ENCODE measurements around the gene MEX3D. TPM values are rescaled to one million over a fixed set of nuclear protein-coding genes. Genes with fewer than 3 reads are reported as not detected.
A peak's percentile ranks its signal among the peaks of the same experiment; 100 is the strongest.

The MEX3D gene
- polyA plus RNA-seq, 5 donors, result 17.1 to 42.8 (median 25.2) TPM

DNA sequence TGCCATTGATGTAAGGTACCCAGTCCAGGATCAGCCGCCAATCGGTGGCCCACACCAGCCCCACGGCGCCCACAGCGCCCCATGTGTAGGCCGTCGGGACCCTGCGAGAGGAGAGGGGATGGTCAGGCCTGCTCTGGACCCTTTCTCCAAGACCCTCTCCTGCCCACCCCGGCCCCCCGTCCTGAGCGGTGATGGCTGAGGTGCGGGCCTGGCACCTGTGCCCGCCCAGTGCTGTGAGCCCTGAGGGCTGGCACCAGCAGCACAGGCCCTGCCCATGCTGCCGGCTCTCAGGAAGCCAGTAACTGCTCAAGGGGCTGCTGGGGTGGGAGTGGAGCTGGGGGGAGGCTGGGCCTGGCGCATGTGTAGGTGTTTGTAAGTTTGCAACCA lies 31.3 kb upstream of the MEX3D start:
- DNase-seq, result no peak

DNA sequence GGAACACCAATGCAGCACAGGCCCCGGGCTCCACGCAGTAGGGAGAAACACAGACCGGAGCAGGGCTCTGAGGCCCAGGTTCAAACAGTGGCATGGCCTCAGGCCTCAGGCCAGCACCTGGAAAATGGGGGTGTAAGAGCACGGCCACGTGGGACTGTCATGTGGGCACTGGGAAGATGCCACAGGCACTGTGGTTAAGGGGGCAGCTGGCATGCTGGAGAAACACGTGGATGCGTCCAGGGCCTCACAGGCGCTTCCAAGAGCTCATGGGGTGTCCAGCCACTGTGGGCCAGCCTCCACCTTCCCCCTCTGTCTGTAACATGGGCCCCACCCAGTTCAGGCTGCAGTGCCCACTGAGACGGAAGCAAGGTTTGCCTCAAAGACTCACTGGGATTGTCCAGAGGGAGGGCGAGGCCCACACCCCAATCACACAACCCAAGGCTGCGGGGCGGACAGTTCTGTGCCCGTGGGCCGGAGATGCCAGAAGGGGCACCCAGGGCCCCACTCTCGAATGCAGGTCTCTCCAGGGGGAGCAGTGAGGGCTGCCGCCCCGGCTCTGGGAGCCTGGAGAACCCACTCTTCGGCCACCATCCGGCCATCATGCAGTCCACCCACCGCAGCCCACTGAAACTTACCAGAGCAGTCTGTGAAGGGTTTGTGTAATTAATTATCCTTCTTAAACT lies 30.8 kb upstream of the MEX3D start:
- no peak for DNase-seq

DNA sequence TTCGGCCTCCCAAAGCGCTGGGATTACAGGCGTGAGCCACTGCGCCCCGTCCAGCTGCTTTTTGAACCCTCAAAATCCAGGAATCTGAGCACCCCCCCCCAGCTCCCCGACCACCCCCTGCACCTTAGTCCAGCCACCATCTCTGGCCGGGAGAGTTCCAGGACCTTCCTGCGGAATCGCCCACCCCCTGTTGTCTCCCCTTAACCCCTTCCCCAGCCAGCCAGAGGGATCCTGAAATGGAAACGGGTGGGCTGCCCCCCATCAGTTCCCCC lies 25.3 kb upstream of the MEX3D start:
- no peak for DNase-seq

DNA sequence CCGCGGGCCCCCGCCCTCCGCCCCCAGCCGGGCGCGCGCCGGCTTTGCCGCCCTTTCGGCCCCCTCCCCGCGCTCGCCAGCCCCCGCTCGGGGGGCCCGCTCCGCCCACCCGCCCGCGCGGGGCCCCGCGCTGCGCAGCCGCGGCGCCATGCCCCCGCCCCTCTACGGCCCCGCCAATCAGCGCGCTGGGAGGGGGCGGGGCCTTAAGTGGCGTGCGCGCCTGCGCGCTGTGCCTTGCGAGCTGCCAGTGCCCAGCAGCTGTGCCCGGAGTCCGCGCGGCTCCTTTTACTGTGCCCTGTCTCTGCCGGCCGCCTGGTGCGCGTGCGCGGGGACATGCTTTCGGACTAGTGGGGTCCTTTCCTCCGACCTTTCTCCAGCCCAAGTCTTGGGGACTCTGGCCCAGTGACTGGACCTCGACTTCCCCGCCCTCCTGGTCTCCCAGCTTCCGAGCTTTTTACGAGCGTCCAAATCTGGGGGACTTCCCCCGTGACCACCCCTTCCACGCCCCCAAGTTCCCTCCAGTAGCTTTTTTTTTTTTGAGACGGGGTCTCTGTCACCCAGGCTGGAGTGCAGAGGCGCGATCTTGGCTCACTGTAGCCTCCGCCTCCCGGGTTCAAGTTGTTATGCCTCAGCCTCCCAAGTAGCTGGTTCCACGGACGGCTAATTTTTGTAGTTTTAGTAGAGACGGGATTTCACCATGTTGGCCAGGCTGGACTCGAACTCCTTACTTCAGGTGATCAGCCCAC lies 24.8 kb upstream of the MEX3D start, which contains the start of gene MBD3:
TSS of gene MBD3 (minus strand) at position 111 of the 746 bp plus-strand sequence. CDS start 234 bp downstream, outside the sequence.
- DNase-seq, result peak; percentile 93 to 94

DNA sequence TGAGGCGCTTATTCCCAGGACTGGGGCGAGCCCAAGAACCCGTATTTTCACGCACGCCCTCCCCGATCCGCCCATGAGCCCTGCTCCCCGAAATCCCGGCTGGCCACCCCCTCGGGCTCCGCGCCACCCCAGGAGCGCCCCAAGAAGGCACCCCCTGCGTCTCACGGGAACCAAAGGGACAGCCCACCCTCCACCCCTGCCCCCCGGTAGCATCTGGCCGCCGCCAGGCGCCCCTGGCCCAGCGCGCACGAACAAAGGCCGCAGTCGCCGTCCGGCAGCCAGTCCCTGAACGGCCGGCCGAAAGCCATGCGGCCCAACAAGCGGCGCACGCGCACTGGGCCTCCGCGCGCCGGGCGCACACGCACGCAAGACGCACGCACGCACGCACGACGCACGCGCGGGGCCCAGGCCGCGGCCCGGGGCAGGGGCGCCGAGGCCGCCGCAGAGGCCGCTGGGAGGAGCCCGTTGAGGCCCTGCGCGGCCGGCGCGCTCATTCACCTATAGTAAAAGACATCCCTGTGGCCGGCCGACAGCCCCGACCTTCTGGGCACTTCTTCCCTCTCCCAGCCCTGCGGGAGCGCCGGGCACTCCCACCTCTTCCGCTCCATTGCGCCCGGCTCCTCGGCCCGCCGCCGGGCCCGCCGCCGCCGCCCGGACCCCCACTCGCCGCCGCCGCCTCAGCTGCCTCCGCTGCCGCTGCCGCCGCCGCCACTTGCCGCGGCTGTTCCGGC lies 24.1 kb upstream of the MEX3D start:
- DNase-seq, result peak; percentile 86 to 88

DNA sequence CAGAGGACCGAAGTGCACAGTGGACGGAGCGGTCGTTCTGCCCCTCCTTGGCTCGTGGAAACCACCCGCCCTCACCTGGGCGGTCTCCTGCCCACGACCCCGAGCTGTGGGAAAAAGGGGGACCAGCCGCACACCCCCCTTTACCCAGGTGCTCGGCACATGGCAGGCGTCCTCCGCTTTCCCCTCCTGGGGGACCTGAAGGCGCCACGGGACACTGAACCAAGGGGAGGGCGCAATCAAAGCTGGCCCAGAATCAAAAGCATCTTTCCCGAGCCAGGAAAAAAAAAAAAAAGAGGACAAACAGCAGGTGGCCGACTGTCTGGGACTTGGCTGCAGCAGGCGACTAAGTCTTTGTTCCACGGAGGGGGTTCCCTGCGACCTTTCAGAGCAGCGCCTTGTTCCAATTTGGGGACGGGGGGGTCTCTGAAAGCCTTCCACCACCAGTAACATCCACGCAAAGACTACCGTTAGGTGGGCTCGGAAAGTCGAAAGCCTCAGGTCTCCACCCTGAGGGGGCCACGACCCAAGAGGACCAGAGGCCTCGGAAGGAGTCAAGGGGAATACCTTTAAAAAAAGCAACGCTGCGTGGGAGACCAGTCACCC lies 23.4 kb upstream of the MEX3D start:
- no peak for DNase-seq

DNA sequence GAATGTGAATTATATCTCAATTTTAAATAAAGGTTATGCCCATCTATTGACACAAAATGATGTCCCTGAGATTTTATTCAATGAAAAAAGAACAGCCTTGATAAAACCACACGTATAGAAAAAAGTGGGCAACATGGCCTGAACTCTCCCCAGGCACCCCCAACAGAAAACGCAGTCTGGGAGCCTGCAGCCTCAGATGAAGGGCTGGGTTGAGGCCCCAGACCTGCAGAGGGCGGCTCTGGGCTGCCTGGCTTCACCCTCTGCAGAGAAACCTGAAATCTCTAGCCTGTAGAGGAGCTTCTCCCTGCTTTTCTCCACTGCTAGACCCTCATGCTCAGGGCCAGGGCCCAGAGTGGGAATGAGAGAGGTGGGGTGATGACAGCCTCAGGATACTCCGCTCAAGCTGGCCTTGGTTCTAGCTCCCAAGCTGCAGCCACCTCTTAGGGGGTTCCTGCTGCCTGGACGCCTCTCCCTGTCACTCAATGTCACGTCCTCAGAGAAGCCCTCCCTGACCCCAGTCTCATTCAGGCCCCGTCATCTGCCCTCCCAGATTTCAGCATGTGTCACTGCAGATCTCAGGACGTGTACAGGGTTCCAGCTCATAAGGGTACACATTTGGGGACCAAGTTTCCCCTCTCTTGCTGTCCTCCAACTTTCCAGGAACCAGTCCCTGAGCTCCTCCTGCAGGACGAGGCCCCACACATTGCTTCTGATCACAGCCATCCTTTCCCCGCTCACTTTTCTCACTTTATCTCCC lies 22.7 kb upstream of the MEX3D start:
- no peak for DNase-seq

DNA sequence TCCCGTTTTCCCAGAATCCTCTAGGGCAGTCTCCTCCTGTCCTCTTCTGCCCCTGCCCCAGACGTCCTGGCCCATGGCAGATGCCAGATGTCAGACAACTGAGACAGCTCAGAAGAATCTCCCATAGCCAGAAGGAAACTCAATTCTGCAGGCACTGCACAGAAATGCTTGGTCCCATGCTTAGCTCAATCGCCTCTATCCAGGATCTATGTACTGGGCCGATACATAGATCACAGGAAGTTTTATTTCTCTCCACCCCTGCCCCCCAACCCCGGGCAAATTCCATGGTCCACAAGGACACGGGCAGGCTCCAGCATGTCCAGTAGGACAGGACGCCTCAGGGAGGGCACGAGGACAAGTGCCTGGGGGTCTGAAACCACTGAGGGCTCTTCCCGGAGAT lies 19.7 kb upstream of the MEX3D start:
- no peak for DNase-seq

DNA sequence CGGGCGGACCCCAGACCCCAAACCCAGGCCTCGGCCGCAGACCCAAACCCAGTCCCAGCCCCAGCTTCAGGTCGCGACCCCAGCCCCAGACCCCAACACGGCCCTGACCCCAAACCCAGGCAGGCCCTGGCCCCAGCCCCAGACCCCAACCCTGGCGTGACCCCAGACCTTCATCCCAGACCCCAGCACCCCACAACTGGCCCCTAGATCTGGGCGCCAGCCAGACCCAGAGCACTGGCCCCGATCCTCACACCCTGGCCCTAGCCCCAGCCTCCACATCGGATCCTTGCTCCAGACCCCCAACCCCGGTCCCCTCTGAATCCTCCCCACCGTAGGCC lies 17.1 kb upstream of the MEX3D start:
- no peak for DNase-seq

DNA sequence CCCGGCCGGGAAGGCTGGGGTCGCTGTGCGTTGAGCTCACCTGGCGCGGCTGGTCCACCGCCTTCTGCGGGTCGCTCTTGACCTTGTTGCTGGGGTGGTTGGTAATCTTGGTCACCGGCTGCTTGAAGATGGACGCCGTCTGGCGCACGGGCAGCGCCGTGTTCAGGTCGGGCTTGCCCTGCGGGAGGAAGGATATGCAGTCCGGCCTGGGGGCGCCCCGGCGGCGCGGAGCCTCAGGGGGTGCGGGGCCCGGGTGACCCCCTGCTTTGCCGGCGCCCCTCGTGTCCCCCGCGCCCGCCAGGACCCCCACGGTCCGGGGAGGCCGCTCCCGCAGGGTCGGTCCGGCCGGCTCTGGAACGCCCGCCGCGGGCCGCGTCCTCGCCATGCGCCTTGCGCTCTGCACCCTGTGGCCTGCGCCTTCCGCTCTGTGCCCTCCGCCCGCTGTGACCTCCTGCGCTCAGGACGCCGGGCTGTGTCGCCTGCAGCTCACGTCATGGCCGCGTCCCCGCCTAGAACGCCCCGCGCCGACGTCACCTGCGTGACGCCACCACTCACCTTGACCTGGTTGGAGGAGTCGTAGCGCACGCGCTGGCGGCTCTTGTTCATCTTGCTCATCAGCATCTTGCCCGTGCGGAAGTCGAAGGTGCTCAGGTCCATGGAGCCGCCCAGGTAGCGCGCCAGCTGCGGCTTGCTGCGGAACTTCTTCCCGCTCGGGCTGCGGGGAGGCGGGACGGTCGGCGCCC lies 16.5 kb upstream of the MEX3D start:
- DNase-seq, result no peak

DNA sequence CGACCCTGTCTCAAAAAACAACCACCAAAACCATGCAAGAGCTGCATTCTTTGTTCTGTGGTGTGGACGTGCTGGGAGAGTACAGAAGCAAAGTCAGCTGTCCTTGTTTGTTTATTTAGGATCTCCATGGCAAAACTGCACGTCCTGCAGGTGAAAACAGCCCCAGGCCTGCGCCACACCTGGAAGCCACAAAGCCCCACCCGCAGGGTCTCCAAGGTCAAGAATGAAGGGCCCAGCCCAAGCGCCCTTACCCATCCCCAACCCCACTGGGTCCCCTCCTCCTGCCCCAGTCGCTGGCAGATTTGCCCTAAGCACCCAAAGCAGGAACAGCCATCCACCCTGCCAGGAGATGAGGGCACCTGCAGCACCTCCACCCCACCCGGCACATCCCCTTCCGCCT lies 14.1 kb upstream of the MEX3D start:
- no peak for DNase-seq

DNA sequence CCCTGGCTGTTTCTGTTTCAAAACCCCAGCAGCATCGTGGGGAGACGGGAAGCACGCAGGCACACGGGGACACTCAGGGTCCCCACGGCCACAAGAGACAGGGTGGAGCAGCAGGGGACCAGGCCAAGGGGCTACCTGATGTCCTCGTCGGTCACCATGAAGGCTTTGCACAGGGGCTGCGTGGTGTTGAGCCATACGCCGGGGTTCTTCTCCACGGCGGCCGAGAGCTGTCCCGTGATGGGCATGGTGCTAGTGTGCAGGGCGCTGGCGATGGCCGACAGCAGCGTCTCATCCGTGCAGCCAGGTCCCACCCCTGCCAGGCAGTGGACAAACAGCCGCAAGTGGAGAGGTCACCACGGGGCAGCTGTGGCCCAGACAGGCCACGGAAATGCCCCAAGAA lies 12.8 kb upstream of the MEX3D start:
- DNase-seq, result no peak

DNA sequence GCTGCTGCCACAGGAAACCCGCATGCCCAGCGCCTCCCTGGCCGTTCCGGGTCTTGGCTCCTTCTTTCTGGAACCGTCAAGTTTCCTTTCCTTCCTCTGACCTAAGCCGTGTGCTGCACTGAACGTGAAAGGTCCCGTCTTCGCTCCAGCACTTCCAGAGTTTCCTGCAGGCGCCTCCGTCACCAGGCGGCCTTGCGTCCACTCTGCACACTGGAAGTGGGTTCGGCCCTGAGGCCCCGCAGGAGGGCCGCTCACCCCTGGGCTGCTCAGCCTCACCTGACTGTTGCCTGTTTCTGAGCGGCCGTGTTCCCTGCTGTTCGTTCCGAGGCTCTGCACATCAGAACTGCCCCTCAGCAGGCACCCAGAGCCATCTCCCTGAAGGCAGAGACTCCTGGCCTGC lies 12.3 kb upstream of the MEX3D start:
- DNase-seq, result no peak

DNA sequence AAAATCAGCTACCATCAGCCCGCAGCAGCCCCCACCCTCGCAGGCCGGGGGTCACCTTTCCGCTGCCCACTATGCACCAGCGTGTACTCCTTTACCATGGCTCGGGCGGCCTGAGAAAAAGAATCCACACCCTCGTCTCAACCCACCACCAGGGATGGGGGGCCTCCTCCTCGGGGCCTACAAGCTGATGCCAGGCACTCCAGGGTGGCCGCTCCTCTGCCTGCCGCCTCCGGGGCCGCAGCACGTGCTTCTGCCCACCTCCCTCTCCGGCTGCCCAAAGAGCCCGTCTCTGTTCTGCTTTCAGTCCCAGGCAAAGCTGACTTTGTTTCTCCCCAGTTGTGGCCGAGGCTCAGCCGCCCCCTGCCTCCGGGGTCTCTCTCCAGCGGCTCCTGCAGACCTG lies 11.1 kb upstream of the MEX3D start:
- DNase-seq, result no peak

DNA sequence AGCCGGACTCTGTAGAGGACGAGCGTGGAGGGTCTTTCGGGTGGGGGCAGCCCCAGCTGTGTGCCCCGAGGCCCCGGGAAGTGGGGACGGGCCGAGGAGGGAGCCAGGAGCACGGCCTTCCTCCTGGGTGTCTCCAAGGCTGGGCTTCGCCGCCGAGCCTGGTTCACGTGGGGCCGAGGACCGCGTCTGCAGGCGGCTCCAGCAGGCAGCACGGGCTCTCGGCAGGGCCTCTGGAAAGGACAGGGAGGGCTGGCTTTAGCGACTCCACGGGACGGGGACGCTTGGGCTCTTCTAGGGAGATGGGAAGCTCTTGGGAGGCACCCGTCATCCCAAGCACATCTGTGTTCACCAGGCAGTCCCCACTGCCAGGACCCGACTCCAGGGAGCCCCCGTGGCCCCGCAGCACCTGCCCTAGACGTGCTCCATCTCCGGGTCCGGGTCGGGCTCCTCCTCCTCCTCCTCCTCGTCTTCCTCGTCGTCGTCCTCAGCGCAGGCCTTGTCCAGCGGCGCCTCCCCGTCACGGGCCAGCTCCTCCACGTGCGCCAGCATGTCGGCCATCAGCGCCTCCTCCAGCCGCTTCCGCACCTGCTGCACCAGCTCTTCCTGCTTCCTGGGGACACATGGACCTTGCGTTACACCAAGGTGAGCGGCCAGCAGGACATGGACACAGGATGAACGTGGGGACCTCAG lies 9.9 kb upstream of the MEX3D start:
- DNase-seq, result no peak

DNA sequence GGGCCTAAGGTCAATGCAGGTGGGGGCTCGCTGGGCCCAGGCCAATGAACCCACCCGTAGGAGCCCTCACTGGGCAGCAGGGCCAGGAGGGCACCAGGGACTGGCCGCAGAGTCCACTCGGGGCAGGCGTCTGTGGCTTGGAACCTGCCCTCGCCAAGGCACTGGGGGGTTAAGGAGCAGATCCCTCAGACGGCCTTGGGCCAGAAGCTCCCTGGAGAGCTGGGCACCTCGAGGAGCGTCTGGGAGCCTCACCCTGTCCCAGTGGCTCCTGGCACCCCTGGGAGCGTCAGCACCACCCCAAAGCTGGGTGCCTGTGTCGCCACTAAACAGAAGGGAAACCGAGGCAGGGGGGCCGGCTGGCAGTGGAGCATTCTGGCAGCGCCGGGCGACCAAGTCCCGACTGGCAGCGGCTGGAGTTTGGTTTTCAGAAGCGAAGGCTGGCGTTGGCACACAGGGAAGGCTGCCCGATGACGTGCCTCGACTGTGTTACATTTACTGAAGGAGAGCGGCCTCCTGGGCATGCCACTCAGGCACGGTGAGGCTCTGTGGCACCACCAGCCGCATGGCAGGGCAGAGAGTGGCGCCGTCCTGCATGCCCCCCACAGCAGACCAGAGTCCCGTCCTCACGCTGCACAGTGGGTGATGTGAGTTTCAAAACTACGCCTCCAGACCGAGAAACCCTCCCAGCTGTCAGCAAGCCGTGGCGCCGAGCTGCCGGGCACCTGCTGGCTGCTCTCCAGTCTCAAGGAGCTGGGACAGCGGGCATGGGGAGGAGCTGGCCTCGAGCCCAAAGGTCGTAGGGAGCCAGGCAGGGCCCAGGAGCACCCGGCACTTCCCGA lies 9.2 kb upstream of the MEX3D start:
- DNase-seq, result no peak

DNA sequence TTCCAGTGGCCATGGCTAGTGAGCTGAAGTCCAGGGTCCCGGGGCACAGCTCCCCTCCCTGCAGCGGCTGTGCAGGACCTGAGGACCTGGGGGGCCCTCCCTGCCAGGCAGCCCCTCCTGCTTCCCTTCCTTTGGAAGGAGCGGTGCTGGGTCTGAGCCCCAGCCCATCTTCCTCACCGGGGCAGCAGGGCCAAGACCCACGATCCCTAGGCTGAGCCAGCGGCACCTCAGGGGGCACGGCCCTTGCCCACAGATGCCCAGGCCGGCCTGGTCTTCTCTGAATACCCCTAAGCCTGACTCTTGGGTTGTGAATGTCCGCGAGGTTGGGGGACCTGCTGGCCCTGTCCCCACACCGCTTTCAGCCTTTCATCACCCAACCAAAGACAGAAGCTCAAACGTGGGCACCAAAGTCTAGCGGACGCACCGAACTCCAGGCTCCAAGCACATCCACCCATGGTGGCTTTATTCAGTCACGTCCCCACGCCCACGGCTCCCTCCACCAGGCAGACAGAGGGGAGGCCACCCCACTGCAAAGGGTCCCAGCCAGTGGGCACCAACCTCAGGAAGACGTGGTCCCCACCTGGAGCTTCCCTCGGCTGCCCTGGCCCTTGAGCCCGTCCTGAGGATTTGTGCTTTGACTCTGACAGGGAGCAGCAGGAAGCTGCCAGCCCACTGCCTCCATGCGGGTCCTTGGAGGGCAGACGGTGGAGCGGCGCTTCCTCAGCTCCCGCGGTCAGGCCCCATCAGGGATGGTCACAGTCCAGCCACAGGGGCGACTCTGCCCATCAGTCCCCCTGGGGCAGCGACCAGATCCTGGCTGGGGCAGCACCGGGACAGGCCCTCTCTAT lies 8.3 kb upstream of the MEX3D start:
- DNase-seq, result no peak

DNA sequence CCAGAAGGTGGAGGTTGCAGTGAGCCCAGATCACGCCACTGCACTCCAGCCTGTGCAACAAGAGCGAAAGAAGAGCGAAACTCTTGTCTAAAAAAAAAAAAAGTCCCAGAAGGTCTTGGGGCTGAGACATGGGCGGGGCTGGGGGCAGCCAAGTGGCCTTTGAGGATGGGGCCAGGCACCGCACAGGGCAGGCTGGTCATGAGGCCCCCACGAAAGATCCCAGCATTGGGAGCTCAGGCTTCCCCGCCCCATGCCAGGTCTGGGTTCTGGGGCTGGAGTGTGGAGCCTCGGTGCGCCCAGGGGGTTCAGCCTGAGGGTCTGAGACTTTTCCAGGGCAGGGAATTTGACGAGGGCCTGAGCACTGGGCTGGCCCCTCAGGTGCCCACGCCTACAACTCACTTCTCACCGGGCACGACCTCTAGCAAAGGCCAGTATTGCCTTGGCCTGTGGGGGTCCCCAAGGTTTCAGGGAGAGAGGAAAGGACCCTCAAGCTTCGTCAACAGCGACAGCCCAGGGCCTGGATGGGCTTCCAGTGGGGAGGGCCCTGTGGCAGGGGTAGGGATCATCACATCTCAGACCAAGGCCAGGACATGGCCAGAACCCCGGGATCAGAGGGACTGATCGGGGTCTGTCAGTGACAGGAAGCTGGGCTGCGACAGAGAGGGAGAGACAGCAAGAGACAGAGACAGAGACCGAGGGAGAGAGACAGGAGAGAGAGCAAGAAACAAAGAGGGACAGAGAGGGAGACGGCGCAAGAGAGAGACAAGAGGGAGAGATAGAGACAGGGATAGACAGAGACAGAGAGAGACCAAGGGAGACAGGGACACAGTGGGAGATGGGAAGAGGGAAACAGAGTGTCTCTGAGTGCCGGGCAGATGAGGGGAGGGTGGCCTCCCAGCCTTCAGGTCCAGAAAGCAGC lies 7.5 kb upstream of the MEX3D start:
- no peak for DNase-seq

All from right lung (tissue), 5 donors.